AG09309 (cell line): ENCODE data around the gene FAM184B.

Experiments
- DNase-seq: peaks from one replicate; pipeline ENCODE4 v3.0.0-alpha.2; 2010; ENCODE audit warnings: low read depth
- H3K4me3 ChIP-seq: 2 replicates; pipeline ENCODE4 v1.5.1; 2011; ENCODE audit warnings: mild to moderate bottlenecking, low read depth, low read length, moderate library complexity; ENCODE audit not compliant: control insufficient read depth
- TF ChIP-seq, protein P1 (sequence below): IDR thresholded peaks from 2 replicates; pipeline ENCODE4 v1.5.1; 2011; ENCODE audit warnings: mild to moderate bottlenecking, low read depth, low read length, inconsistent platforms; ENCODE audit not compliant: insufficient read depth, control insufficient read depth; ENCODE audit errors: missing control alignments

Gene FAM184B

GRCh38 chr4:17766826-17767458 is 14.5 kb downstream of the FAM184B start:
- H3K4me3 ChIP-seq, result no peak overlapping the region
- no peak for DNase-seq
- TF ChIP-seq, protein P1, sequence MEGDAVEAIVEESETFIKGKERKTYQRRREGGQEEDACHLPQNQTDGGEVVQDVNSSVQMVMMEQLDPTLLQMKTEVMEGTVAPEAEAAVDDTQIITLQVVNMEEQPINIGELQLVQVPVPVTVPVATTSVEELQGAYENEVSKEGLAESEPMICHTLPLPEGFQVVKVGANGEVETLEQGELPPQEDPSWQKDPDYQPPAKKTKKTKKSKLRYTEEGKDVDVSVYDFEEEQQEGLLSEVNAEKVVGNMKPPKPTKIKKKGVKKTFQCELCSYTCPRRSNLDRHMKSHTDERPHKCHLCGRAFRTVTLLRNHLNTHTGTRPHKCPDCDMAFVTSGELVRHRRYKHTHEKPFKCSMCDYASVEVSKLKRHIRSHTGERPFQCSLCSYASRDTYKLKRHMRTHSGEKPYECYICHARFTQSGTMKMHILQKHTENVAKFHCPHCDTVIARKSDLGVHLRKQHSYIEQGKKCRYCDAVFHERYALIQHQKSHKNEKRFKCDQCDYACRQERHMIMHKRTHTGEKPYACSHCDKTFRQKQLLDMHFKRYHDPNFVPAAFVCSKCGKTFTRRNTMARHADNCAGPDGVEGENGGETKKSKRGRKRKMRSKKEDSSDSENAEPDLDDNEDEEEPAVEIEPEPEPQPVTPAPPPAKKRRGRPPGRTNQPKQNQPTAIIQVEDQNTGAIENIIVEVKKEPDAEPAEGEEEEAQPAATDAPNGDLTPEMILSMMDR, result no peak

DNA sequence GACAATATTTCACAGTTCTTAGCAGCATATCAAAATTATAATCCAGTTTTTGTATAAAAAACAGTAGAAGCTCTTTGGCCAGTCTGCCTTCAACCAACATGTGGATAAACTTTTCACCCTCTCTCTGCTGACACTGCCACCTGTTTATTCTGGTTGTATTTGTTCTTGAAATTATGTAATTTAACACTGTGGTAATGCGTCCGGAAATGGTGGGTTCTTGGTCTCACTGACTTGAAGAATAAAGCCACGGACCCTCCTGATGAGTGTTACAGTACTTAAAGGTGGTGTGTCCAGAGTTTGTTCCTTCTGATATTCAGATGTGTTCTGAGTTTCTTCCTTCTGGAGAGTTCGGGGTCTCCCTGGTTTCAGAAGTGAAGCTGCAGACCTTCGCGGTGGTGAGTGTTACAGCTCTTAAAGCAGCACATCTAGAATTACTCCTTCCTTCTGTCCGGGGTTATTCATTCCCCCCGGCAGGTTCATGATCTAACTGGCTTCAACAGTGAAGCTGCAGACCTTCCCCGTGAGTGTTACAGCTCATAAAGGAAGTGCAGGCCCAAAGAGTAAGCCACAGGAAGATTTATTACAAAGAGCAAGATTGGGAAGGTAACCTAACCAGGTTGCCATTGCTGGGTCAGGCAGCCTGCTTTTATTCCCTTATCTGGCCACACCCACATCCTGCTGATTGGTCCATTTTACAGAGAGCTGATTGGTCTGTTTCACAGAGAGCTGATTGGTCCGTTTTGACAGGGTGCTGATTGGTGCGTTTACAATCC is 15.7 kb downstream of the FAM184B start:
- no peak for DNase-seq
- TF ChIP-seq, protein P1, result no peak
- H3K4me3 ChIP-seq, result no peak overlapping the region

DNA sequence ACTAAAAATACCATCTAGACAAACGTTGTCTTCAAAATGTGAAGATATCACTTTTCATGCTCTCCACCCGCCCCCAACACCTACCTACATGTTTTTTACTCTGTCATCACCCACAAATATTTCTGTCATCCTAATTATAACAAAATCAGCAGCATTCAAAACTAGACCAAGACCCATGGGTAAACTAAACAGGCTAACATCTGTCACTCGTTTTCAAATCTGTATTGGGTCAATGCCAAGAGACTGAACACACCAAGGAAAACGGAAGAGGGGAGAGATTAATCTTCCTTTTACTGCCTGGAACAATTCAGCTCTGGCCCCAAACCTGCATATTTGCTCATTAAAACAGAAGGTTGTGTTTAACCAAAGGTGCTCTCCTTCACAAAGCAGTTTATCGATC is 17.5 kb downstream of the FAM184B start:
- TF ChIP-seq, protein P1, result no peak
- DNase-seq, result no peak
- H3K4me3 ChIP-seq, result no peak overlapping the region

DNA sequence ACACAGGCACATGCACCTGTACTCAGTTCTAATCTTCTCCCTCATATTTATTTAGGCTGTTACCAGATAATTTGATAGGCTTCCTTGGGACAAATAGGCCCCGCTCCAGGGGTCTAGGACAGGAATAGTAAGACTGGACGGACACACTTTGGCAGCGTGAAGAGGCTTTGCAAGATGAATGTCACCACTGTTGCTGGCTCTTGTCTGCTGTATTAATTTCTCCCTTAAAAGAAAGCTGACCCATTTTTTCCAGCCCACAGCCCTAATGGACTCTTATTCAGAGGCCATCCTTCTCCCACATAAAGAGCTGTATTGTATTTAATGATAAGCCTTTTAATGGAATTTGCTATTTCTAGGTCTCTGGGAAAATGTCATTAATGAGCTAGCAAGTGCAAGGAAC is 18.0 kb downstream of the FAM184B start:
- TF ChIP-seq, protein P1, result no peak
- no peak for DNase-seq
- no peak overlapping the region for H3K4me3 ChIP-seq

GRCh38 chr4:17762726-17763125 is 18.7 kb downstream of the FAM184B start:
- DNase-seq, result no peak
- no peak overlapping the region for H3K4me3 ChIP-seq
- TF ChIP-seq, protein P1, result peak; percentile 39

DNA sequence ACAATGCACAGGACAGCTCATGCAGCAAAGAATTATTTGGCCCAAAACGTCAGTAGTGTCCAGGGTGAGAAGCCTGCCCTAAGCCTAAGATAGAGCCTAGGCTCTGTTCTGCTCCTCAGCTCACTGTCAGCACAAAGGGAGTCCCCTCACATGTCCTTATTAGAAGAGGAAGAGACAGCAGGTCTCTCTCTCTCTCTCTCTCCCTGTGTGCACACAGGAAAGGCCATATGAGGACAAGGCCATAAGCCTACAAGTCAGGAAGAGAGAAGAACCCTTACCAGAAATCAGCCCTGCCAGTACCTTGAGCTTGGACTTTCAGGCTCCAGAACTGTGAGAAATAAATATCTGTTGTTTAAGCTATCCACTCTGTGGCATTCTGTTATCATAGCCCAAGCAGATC is 20.4 kb downstream of the FAM184B start:
- TF ChIP-seq, protein P1, result no peak
- no peak for DNase-seq
- H3K4me3 ChIP-seq, result no peak overlapping the region

DNA sequence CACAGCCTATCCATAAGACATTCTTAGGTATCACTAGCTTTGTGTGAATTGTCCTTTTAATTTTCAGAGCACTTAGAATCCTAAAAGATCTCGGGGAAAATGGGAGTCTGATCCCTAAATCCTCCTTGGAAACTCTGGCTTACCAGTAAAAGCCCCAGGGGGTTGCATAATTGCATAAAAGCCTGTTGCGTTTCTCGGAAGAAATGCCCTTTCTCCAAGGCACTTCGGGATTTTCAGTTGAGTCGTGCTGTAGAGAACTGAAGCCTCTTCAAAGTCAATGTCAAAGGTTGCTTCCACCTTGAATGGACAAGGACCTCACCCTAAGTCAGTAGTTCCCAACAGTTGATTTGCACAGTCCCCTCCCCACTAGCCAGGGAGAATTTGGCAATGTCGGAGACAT is 20.8 kb downstream of the FAM184B start:
- TF ChIP-seq, protein P1, result no peak
- no peak for DNase-seq
- no peak overlapping the region for H3K4me3 ChIP-seq
